ENCODE results near the gene POC1A. TPM values are rescaled to one million over a fixed set of nuclear protein-coding genes. Genes with fewer than 3 reads are reported as not detected.

POC1A gene
- total RNA-seq, 1 donor: 1.8 TPM

GRCh38 chr3:52200981-52201679 lies 46.9 kb upstream of the POC1A start:
- H3K4me1 ChIP-seq (ENCODE audit: insufficient read depth, low read length): peaks cover 22% of the 10 kb centered on the region
- H4K20me1 ChIP-seq (ENCODE audit: insufficient read depth, low read length): peaks cover 11% of the 10 kb centered on the region
- H3K27me3 ChIP-seq (ENCODE audit: insufficient read depth, low read length): no peaks in the 10 kb centered on the region
- no peak overlapping the region for H3K4me3 ChIP-seq (ENCODE audit: insufficient read depth, low read length)
- no peak overlapping the region for H3K27ac ChIP-seq (ENCODE audit: low read depth, low read length)
- DNase-seq (ENCODE audit: insufficient read length, low spot score, missing footprints): no peak
- peaks cover 61% of the 10 kb centered on the region for H3K36me3 ChIP-seq (ENCODE audit: insufficient read depth, low read length)
- no peaks in the 10 kb centered on the region for H3K9me3 ChIP-seq (ENCODE audit: low read depth, low read length)
- peaks cover 19% of the 10 kb centered on the region for H3K79me2 ChIP-seq (ENCODE audit: insufficient read depth, low read length)
- no peak overlapping the region for H2AFZ ChIP-seq (ENCODE audit: low read length)
- TF ChIP-seq, protein P1, sequence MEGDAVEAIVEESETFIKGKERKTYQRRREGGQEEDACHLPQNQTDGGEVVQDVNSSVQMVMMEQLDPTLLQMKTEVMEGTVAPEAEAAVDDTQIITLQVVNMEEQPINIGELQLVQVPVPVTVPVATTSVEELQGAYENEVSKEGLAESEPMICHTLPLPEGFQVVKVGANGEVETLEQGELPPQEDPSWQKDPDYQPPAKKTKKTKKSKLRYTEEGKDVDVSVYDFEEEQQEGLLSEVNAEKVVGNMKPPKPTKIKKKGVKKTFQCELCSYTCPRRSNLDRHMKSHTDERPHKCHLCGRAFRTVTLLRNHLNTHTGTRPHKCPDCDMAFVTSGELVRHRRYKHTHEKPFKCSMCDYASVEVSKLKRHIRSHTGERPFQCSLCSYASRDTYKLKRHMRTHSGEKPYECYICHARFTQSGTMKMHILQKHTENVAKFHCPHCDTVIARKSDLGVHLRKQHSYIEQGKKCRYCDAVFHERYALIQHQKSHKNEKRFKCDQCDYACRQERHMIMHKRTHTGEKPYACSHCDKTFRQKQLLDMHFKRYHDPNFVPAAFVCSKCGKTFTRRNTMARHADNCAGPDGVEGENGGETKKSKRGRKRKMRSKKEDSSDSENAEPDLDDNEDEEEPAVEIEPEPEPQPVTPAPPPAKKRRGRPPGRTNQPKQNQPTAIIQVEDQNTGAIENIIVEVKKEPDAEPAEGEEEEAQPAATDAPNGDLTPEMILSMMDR (IDR thresholded peaks at IDR 0.05; ENCODE audit: extremely low read depth, low read depth, low read length): no peak
- H3K4me2 ChIP-seq (ENCODE audit: insufficient read depth, low read length): no peak overlapping the region

DNA sequence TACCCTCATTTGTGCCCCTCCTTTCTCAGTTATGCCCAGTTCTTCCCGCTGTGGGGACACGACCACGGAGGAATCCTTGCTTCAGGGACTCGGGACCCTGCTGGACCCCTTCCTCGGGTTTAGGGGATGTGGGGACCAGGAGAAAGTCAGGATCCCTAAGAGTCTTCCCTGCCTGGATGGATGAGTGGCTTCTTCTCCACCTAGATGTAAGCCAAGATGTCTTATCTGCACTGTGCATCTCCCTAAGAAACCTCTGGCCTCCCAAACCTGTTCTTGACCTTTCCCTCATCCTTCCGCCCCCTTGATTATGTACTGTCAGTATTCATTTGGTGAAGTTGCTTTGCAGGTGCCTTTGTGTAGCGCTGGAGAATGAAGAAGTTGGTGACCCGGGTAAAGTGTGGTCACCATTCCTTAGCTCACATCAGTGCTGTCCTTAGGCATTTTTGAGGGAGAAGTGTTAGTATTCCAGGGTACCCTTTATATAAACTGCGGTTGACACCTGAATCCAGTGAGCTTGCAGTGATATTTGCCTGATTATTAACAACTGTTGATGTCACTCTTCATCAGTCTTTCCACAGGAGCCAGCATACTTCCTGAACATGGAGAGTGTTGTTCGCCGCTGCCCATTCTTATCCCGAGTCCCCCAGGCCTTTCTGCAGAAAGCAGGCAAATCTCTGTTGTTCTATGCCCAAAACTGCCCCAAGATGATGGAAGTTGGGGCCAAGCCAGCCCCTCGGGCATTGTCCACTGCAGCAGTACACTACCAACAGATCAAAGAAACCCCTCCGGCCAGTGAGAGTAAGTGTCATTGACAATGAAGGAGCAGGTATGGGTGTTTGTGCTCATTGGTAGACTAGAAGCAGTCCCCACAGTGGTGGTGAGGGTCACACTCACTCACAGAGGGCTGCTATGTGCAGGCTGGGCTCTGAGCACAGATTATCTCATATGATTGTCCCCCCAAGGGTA lies 44.7 kb upstream of the POC1A start:
- H3K9me3 ChIP-seq (ENCODE audit: low read depth, low read length): no peaks in the 10 kb centered on the region
- H2AFZ ChIP-seq (ENCODE audit: low read length): peak overlapping the region; percentile 74
- peaks cover 39% of the 10 kb centered on the region for H3K36me3 ChIP-seq (ENCODE audit: insufficient read depth, low read length)
- TF ChIP-seq, protein P1 (IDR thresholded peaks at IDR 0.05; ENCODE audit: extremely low read depth, low read depth, low read length): no peak
- peaks cover 25% of the 10 kb centered on the region for H3K4me1 ChIP-seq (ENCODE audit: insufficient read depth, low read length)
- peak overlapping the region; percentile 86 for H3K4me2 ChIP-seq (ENCODE audit: insufficient read depth, low read length)
- peak overlapping the region; percentile 49 for H3K27ac ChIP-seq (ENCODE audit: low read depth, low read length)
- peaks cover 11% of the 10 kb centered on the region for H4K20me1 ChIP-seq (ENCODE audit: insufficient read depth, low read length)
- DNase-seq (ENCODE audit: insufficient read length, low spot score, missing footprints): no peak
- peaks cover 19% of the 10 kb centered on the region for H3K79me2 ChIP-seq (ENCODE audit: insufficient read depth, low read length)
- H3K27me3 ChIP-seq (ENCODE audit: insufficient read depth, low read length): no peaks in the 10 kb centered on the region
- H3K4me3 ChIP-seq (ENCODE audit: insufficient read depth, low read length): peak overlapping the region; percentile 84

DNA sequence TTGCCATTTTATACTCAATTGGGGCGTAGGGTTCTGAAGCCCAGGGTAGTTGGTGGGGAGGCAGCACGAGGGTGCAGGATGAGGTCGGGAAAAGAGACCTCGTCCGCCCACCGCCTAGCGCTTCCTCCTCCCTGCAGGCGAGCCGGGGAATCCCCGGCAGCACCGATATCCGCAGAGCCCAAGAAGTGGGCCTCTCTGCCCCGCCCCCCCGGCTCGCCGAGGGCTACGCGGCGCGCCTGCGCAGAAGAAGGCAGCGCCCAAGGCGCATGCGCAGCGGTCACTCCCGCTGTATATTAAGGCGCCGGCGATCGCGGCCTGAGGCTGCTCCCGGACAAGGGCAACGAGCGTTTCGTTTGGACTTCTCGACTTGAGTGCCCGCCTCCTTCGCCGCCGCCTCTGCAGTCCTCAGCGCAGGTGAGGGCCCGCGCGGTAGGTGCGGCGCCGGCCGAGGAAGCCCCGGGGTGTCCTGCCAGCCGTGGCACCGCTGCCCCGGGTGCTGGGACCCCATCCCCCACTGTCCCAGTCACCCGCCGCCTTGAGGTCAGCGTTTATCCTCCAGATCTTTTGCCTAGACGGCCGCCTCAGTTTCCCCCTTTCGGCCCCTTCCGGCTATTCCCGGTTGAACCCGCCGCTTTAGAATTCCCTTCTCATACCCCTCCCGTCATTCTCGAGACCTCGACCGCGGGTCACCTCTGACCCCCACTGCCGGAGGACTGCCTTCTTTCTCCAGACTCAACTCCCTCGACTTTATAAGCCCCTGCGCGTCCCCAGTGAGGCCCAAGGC lies 43.8 kb upstream of the POC1A start, which contains the start of gene ALAS1:
Gene ALAS1 (plus strand): TSS at position 319 of the 784 bp plus-strand sequence. CDS start 1,082 bp downstream, outside the sequence.
- peaks cover 11% of the 10 kb centered on the region for H4K20me1 ChIP-seq (ENCODE audit: insufficient read depth, low read length)
- TF ChIP-seq, protein P1 (IDR thresholded peaks at IDR 0.05; ENCODE audit: extremely low read depth, low read depth, low read length): no peak
- peak within 1 kb of the TSS; percentile 86 for H3K4me2 ChIP-seq (ENCODE audit: insufficient read depth, low read length)
- no peaks in the 10 kb centered on the region for H3K9me3 ChIP-seq (ENCODE audit: low read depth, low read length)
- H2AFZ ChIP-seq (ENCODE audit: low read length): peak within 1 kb of the TSS; percentile 94
- H3K27me3 ChIP-seq (ENCODE audit: insufficient read depth, low read length): no peaks in the 10 kb centered on the region
- DNase-seq (ENCODE audit: insufficient read length, low spot score, missing footprints): peak; percentile 99
- H3K4me3 ChIP-seq (ENCODE audit: insufficient read depth, low read length): peak within 1 kb of the TSS; percentile 84
- H3K79me2 ChIP-seq (ENCODE audit: insufficient read depth, low read length): peaks cover 19% of the 10 kb centered on the region
- peaks cover 30% of the 10 kb centered on the region for H3K36me3 ChIP-seq (ENCODE audit: insufficient read depth, low read length)
- peaks cover 28% of the 10 kb centered on the region for H3K4me1 ChIP-seq (ENCODE audit: insufficient read depth, low read length)
- peak within 1 kb of the TSS; percentile 49 for H3K27ac ChIP-seq (ENCODE audit: low read depth, low read length)
